HG02571 (cell line): ENCODE measurements around the gene CDK19.
"Not testable (repeated sequence)": the region's sequence is repeated elsewhere in the genome, so short reads cannot be mapped to it uniquely, and the experiment has no call there.

Source experiments
- ATAC-seq: cut with Tn5 transposase; IDR thresholded peaks from one replicate; pipeline ENCODE4 v1.9.1; 2021; ENCODE audit warnings: mild to moderate bottlenecking, moderate library complexity; ENCODE audit not compliant: unreplicated experiment

The CDK19 gene

GRCh38 chr6:110760589-110760988 lies 54.7 kb downstream of the CDK19 start:
- ATAC-seq = no peak

DNA sequence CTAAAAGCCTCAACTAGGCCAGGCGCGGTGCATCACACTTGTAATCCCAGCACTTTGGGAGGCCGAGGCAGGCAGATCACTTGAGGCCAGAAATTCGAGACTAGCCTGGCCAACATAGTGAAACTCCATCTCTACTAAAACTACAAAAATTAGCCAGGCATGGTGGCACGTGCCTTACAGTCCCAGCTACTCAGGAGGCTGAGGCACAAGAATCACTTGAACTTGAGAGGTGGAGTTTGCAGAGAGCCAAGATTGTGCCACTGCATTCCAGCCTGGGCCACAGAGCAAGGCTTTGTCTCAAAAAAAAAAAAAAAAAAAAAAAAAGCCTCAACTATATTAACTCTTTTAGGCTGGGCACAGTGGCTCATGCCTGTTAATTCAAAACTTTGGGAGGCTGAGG lies 55.2 kb downstream of the CDK19 start:
- ATAC-seq = not testable (repeated sequence)

DNA sequence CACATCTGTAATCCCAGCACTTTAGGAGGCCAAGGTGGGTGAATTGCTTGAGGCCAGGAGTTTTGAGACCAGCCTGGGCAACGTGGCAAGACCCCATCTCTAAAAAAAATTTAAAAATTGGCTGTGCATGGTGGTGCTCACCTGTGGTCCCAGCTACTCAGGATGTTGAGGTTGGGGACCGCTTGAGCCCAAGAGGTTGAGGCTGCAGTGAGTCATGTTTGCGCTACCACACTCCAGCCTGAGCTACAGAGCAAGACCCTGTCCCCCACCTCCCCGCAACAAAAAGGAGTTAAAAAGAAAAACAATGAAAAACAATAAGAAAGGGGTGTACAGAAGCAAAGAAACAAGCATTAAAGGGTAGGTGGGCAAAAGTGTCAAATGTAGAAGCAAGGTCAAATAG lies 57.3 kb downstream of the CDK19 start:
- no peak for ATAC-seq

DNA sequence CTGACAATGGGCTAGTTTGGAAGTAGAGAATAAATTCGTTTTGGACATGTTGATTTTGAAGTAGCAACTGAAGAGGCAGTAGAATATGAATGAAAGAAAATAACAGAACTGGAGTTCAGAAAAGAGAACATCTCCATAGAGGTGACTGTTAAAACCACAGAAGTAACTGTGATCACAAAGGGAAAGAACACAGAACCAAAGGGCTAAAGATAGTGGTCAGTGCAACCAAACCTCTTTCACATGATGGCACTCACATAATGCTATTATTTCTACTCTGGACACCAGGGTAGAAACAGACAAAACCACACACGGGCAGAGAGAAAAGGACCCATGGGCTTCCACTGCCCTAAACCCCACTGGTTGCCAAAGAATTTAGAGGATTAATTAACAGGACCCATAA lies 58.5 kb downstream of the CDK19 start:
- no peak for ATAC-seq

- no peak for ATAC-seq
These were observed 59.8 kb downstream of the CDK19 start for GRCh38 chr6:110755411-110755834.

GRCh38 chr6:110753936-110754668 lies 61.2 kb downstream of the CDK19 start:
- ATAC-seq = not testable (repeated sequence)

- no peak for ATAC-seq
These were observed 66.8 kb downstream of the CDK19 start for GRCh38 chr6:110748453-110748852.

DNA sequence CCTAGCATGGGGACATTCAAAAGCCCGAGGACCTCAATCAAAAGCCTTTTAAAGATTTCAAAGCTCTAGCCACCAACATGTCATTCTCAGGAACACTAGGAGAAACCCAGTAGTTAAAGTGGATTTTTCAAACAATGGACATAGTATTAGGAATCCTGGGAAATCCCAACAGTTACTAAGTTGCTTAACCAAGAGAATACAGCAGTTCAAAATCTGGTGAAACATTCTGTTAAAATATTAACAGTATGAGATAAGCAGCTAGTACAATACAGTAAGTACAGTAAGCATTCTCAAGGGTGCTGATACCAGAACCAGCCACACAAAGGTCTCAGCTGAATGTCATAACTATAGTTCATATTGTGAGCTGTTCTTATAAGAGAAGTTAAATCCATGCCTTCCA lies 68.6 kb downstream of the CDK19 start:
- no peak for ATAC-seq

GRCh38 chr6:110744991-110745390 lies 70.3 kb downstream of the CDK19 start:
- ATAC-seq = no peak

GRCh38 chr6:110742552-110742951 lies 72.7 kb downstream of the CDK19 start:
- ATAC-seq = not testable (repeated sequence)

GRCh38 chr6:110741517-110741916 lies 73.8 kb downstream of the CDK19 start:
- ATAC-seq = no peak

GRCh38 chr6:110738899-110739365 lies 76.3 kb downstream of the CDK19 start:
- no peak for ATAC-seq

DNA sequence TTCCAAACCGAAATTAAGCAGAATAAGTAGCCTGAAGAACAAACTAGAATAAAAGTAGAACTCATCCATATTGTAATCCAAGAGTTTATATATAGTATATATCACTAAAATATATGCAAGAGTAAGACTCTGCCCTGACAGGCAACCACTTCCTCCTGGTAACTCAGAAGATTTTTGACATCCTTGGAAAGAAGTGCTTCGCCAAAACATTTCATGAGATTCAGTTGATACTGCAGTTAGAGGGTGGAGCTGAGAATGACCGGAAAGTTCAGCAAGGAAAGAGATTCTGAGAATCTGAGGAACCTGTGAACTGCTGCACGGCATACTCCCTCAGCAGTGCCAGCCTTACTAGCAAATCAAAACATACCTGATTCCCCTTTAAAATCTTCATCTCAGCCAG lies 79.6 kb downstream of the CDK19 start:
- ATAC-seq = no peak

DNA sequence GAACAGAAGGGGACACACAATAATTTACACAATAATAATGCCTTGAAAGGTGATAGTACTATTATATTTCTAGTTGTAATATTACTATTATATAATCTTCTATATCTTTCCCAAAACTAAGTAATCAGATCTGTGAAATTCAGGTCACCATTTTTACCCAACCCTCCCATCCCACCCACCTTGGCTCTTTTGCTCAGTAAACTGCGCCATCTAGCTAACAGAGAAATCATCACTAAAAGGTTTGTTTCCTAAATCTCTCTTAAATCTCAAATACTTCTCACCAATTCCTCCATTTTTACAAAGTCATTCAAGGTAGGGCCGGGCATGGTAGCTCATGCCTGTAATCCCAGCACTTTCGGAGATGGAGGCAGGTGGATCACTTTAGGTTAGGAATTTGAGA lies 83.4 kb downstream of the CDK19 start:
- ATAC-seq = no peak

DNA sequence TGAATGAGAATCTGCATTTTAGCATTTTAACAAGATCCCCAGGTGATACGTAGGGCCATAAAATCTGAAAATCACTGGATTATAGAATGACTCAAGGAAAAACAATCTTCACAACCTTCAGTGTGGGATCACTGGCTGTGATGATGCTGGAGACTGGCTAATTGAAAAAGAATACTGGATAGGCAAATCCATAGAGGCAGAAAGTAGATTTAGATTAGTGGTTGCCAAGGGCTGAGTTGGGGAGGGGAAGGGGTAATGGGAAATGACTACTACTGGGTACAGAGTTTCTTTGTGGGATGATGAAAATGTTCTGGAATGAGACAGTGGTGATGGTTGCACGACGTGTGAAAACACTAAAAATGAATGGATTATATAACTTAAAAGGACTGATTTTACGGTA lies 84.1 kb downstream of the CDK19 start:
- no peak for ATAC-seq

DNA sequence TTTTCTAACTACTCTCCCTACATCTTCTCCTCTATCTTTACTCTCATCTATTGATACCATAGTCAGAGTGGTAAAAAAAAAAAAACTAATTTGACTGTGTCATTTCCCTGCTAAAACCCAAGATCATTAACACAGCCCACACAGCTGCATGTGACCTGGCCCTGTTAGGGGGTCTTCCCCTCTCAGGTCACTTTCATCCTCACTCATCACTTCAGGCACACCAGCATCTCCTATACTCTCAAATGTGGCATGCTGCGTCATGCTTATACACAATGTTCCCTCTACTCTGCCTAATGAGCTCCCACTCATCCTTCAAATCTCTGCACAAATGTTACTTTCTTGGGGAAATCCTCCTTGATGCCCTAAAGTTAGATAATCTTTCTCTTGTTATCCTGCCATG lies 86.8 kb downstream of the CDK19 start:
- no peak for ATAC-seq

DNA sequence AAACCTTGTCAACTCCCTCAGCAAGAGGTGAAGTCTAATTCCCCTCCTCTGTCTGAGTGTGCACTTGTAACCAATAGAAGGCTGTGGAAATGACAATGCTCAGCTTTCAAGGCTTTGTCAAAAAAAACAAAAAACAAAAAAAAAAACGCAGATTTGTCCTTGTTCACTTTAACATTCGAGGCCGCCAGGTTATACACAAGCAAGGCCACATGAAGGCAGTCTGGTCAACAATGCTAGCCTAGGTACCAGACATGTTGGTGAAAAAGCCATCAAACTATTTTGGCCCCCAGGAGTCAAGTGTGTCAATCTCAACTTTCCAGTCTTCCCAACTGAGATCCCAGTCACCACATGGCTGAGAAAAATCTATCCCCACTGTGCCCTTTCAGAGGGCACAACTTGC lies 92.3 kb downstream of the CDK19 start:
- ATAC-seq = no peak

GRCh38 chr6:110720066-110720465 lies 95.2 kb downstream of the CDK19 start:
- ATAC-seq = no peak

GRCh38 chr6:110719601-110720000 lies 95.7 kb downstream of the CDK19 start:
- not testable (repeated sequence) for ATAC-seq

DNA sequence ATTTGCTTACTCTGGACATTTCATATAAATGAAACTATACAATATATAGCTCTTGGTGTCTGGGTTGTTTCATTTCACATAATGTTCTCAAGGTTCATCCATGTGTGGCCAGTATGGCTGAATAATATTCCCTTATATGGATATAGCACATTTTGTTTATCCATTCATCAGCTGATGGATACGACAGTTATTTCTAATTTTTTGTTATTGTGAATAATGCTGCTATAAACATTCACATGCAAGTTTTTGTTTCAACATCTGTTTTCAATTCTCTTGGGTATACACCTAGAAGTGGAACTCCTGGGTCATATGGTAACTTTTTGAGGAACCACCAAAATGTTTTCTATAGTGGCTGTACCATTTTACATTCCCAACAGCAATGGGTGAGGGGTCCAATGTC lies 101.1 kb downstream of the CDK19 start:
- ATAC-seq = no peak

- ATAC-seq = no peak
These were observed 103.0 kb downstream of the CDK19 start for GRCh38 chr6:110712238-110712637.

DNA sequence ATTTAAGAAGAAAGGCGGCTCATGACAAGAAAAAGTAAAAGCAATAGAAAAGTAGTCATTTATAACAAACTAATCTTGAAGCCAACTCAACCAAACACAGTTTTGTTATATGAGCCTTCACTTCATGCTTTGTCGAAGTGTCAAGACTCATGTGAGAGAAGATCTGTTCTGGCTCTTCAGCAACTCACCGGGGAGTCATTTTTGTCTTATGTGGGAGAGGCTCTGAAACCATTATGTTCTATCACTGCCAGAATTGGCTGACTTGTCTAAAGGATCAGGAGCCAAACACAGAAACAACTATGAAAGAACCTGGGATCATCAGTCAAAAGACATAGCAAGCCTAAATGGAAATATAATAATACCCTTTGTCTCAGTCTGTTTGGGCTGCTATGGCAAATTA lies 105.2 kb downstream of the CDK19 start:
- no peak for ATAC-seq
